ENCODE measurements around the gene VWA1. TPM values are rescaled to one million over a fixed set of nuclear protein-coding genes. Genes with fewer than 3 reads are reported as not detected.
"Not testable (repeated sequence)": the region's sequence is repeated elsewhere in the genome, so short reads cannot be mapped to it uniquely, and the experiment has no call there.

VWA1 gene
- total RNA-seq, 1 experiment from 2014 or later = 5.6 TPM

GRCh38 chr1:1484976-1485750, 49.7 kb downstream of the VWA1 start:
- not testable (repeated sequence) for DNase-seq (ENCODE audit: low read depth)

- DNase-seq (ENCODE audit: low read depth) = not testable (repeated sequence)
Measured at GRCh38 chr1:1485755-1486317, 50.3 kb downstream of the VWA1 start.

- DNase-seq (ENCODE audit: low read depth) = no peak
Measured at GRCh38 chr1:1487701-1488100, 52.2 kb downstream of the VWA1 start.

- DNase-seq (ENCODE audit: low read depth) = no peak
Measured at GRCh38 chr1:1489231-1489630, 53.7 kb downstream of the VWA1 start.

- DNase-seq (ENCODE audit: low read depth) = no peak
Measured at GRCh38 chr1:1489861-1490260, 54.4 kb downstream of the VWA1 start.

GRCh38 chr1:1490633-1491230, 55.2 kb downstream of the VWA1 start:
- DNase-seq (ENCODE audit: low read depth) = no peak

GRCh38 chr1:1491601-1492000, 56.1 kb downstream of the VWA1 start:
- DNase-seq (ENCODE audit: low read depth) = no peak

Other genes with a start within 250 kb of the VWA1 start
- gene TNFRSF18, start 229.1 kb upstream of the VWA1 start, total RNA-seq (2014; rRNA removed; shearing (Covaris generic)) = not detected in 2 replicates
- gene TNFRSF4, start 221.5 kb upstream of the VWA1 start, total RNA-seq (2014; rRNA removed; shearing (Covaris generic)) = 0.10 TPM in 1 of 2 replicates, not detected in the other
- gene SDF4, start 203.7 kb upstream of the VWA1 start, total RNA-seq (2014; rRNA removed; shearing (Covaris generic)) = 74.4 and 80.5 TPM in 2 replicates
- gene B3GALT6, start 203.5 kb upstream of the VWA1 start, total RNA-seq (2014; rRNA removed; shearing (Covaris generic)) = 13.9 and 18.2 TPM in 2 replicates
- gene C1QTNF12, start 189.0 kb upstream of the VWA1 start, total RNA-seq (2014; rRNA removed; shearing (Covaris generic)) = not detected in 2 replicates
- gene UBE2J2, start 161.8 kb upstream of the VWA1 start, total RNA-seq (2014; rRNA removed; shearing (Covaris generic)) = 54.3 and 61.9 TPM in 2 replicates
- gene SCNN1D, start 155.3 kb upstream of the VWA1 start, total RNA-seq (2014; rRNA removed; shearing (Covaris generic)) = 0.39 and 0.84 TPM in 2 replicates
- gene ACAP3, start 127.8 kb upstream of the VWA1 start, total RNA-seq (2014; rRNA removed; shearing (Covaris generic)) = 10.3 and 19.1 TPM in 2 replicates
- gene PUSL1, start 127.1 kb upstream of the VWA1 start, total RNA-seq (2014; rRNA removed; shearing (Covaris generic)) = 15.7 and 27.4 TPM in 2 replicates
- gene INTS11, start 111.0 kb upstream of the VWA1 start, total RNA-seq (2014; rRNA removed; shearing (Covaris generic)) = 62.6 and 75.4 TPM in 2 replicates
- 18.7 and 23.9 TPM in 2 replicates for gene CPTP, start 110.9 kb upstream of the VWA1 start, total RNA-seq (2014; rRNA removed; shearing (Covaris generic))
- 0.48 and 0.68 TPM in 2 replicates for gene TAS1R3, start 104.4 kb upstream of the VWA1 start, total RNA-seq (2014; rRNA removed; shearing (Covaris generic))
- gene DVL1, start 86.3 kb upstream of the VWA1 start, total RNA-seq (2014; rRNA removed; shearing (Covaris generic)) = 24.0 and 36.5 TPM in 2 replicates
- gene MXRA8, start 77.1 kb upstream of the VWA1 start, total RNA-seq (2014; rRNA removed; shearing (Covaris generic)) = 4.0 and 4.1 TPM in 2 replicates
- 141 and 204 TPM in 2 replicates for gene AURKAIP1, start 60.5 kb upstream of the VWA1 start, total RNA-seq (2014; rRNA removed; shearing (Covaris generic))
- gene CCNL2, start 36.4 kb upstream of the VWA1 start, total RNA-seq (2014; rRNA removed; shearing (Covaris generic)) = 62.8 and 66.2 TPM in 2 replicates
- gene MRPL20, start 28.4 kb upstream of the VWA1 start, total RNA-seq (2014; rRNA removed; shearing (Covaris generic)) = 227 and 241 TPM in 2 replicates
- gene ANKRD65, start 14.4 kb upstream of the VWA1 start, total RNA-seq (2014; rRNA removed; shearing (Covaris generic)) = not detected in 2 replicates
- not detected in 2 replicates for gene ATAD3C, start 14.0 kb downstream of the VWA1 start, total RNA-seq (2014; rRNA removed; shearing (Covaris generic))
- 11.3 and 15.9 TPM in 2 replicates for gene ATAD3B, start 36.1 kb downstream of the VWA1 start, total RNA-seq (2014; rRNA removed; shearing (Covaris generic))
- 24.9 and 39.2 TPM in 2 replicates for gene ATAD3A, start 76.5 kb downstream of the VWA1 start, total RNA-seq (2014; rRNA removed; shearing (Covaris generic))
- not detected in 2 replicates for gene TMEM240, start 104.9 kb downstream of the VWA1 start, total RNA-seq (2014; rRNA removed; shearing (Covaris generic))
- gene SSU72, start 139.2 kb downstream of the VWA1 start, total RNA-seq (2014; rRNA removed; shearing (Covaris generic)) = 77.3 and 86.5 TPM in 2 replicates
- gene FNDC10, start 164.4 kb downstream of the VWA1 start, total RNA-seq (2014; rRNA removed; shearing (Covaris generic)) = 3.4 and 3.6 TPM in 2 replicates
- gene MIB2, start 179.8 kb downstream of the VWA1 start, total RNA-seq (2014; rRNA removed; shearing (Covaris generic)) = 12.0 and 18.4 TPM in 2 replicates
- gene MMP23B, start 196.5 kb downstream of the VWA1 start, total RNA-seq (2014; rRNA removed; shearing (Covaris generic)) = 0.24 TPM in 1 of 2 replicates, not detected in the other
- gene CDK11B, start 223.3 kb downstream of the VWA1 start, total RNA-seq (2014; rRNA removed; shearing (Covaris generic)) = 10.0 and 10.7 TPM in 2 replicates